NCI-H1417 (cell line): ENCODE results near the gene DLGAP3.

Experiments
- DNase-seq, 3 experiments: peaks; one replicate each; lab custom pipeline; 2025; lab: John Stamatoyannopoulos, UW

Gene DLGAP3

GRCh38 chr1:34929853-34930701, 627 bp upstream of the DLGAP3 start:
- DNase-seq, result peak in 2 of 3 experiments; percentile 72 to 81

- DNase-seq, result peak in 2 of 3 experiments; percentile 65 to 68
Measured at GRCh38 chr1:34928699-34929496, 552 bp downstream of the DLGAP3 start.

- DNase-seq, result peak in 2 of 3 experiments; percentile 42 to 52
Measured at GRCh38 chr1:34928066-34928696, 1.3 kb downstream of the DLGAP3 start.

DNA sequence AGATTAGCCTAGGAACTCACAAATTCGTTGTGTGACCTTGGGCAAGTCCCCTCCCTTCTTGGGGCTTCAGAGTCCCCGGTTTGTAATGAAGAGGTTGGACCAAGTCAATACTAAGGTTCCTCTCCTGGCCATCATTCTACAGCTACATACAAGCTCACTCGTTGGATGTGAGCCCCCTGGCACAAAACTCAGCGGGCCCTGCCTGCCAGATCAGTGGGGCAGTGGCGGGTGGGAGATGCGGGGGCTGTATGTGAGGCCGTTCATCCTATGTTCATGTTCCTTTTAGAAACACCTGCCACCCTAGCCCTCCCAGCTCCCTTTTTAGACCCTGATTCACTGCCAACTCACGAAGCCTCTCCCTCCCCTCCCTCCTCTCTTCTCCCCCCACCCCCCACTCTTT, 2.1 kb downstream of the DLGAP3 start:
- no peak for DNase-seq

DNA sequence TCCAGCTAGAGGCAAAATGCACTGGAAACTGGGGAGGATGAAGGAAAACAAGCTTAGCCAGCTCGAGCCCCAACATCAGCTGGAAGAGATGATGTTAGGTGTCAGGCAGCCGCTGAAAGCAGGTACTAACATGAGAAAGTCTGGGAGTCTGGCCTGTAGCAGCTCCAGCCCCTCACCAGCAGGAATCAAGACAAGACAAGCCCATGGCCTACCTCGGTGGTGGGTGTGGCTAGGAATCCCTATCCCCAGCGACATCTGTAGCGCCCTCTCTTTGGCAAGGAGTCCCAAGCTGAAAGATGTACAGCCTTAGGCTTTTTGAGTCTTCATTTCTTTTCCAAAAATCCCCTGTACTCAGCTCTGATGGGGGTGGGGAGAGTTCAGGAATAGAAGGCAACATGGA, 2.6 kb downstream of the DLGAP3 start:
- no peak for DNase-seq

DNA sequence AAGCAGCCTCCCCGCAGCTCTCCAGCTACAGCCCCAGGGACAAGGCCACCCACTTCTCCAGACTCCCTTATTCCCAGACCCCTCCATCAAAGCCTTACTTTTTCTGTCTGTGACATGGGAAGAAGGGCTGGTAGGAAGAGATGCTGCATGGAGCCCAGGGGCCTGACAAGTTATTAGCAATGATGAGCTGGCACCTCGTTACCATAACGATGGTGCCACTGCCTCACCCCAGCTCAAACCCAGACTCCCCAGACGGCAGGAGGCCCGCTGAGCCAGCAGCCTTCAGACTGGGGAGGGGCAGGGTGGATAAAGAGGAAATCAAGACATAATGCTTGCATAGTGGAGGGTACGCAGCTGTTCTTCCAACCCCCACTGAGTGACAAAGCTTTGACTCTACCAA, 3.3 kb downstream of the DLGAP3 start:
- DNase-seq, result no peak

- no peak for DNase-seq
Measured at GRCh38 chr1:34925730-34926129, 3.7 kb downstream of the DLGAP3 start.

GRCh38 chr1:34924759-34925555, 4.5 kb downstream of the DLGAP3 start:
- no peak for DNase-seq

DNA sequence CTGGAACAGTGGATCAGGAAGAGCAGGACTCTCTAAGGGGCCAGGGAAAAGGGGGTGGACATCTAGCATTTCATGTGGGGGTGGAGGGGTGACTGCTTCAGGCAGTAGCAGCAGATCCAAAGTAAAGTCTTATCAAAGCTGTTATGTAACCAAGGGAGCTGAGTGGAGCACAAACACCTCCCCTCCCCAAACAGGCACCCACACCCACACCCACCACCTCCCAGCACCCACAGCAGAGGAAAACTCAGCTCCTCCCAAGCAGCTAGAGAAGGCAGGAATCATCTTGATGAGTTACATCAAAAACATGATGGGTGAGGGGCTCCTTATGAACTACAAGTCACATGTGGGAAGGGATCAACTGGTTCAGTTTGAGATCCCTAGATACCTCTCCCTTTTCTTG, 6.0 kb downstream of the DLGAP3 start:
- no peak for DNase-seq

GRCh38 chr1:34918977-34919561, 10.4 kb downstream of the DLGAP3 start:
- DNase-seq, result peak in 2 of 3 experiments; percentile 58 to 77

DNA sequence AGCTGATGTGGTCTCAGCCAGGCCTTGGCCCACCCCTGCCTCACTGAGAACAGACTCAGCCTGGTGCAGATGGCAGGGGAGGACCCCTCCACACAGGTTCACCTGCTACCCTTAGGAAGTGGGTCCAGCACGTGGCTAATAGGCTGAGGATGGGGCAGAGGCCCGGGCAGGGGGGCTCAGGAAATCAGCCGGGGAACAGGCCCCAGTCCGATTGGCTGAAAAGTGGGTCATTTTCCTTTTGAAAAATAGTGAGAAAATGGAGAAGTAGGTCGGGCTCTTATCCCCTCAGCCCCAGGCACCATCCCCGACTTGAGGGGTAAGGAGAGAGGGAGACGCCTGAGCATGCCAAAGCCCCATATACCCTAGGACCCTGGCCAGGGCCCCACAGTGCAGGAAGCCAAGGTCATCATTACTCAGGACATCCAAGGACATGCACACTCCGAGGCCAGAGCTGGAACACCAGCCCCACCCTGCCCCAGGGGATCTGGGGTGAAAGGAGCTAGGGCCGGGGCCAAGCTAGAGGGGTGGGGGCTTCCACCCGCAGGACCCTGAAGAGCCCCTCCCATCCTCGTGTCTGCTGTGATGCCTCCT, 11.0 kb downstream of the DLGAP3 start:
- no peak for DNase-seq

DNA sequence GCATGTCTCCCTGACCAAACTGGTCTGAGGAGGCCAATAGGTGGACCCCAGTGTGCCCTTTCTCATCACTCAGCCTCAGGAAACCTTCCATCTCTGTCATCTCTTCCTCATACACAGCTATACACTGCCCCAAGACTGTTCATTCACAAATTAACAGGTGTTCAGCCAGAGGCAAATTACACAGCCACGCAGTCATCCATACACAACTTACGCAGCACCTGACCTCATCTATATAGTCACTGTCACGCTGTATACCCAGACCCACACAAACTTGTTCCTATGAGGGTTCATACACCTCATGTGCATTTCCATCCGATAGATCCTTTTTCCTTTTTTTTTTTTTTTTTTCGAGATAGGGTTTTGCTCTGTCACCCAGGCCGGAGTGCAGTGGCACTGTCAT, 12.4 kb downstream of the DLGAP3 start:
- no peak for DNase-seq

DNA sequence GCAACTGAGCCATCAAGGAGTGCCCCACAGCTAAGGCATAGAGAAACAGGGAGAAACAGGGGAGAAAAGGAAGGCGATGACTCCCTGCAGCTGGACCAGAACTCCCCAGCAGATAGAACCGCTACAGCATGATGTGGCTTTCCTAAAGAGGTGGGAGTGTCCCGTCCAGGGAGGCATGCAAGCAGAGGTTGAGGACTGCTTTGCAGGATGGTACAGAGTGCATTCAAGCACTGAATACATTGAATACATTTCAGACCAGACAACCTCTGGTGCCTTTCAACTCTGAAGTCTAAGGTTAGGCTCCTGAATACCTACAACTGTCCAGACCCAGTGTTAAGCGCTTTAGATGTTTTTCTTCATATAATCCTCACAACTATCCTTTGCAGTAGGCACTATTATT, 13.3 kb downstream of the DLGAP3 start:
- no peak for DNase-seq

- DNase-seq, result peak in 1 of 3 experiments; percentile 21
Measured at GRCh38 chr1:34915521-34915920, 13.9 kb downstream of the DLGAP3 start.

DNA sequence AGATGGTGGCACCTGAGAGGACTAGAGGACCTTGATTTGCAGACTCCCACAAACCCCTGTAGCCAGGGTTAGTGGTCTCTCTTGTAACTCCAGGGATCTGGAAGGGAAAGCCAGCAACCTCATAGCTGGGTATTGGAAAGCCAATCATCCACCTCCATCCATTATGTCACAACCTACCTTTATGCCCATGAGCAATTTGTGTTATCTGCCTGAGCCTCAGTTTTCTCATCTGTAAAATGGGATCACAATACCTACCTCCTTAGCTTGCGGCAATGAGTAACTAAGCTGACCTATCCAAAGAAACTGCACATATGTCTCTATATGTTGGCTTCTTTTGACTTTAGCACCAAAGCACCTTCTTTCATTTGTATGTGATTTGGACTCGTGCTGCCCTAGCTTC, 14.5 kb downstream of the DLGAP3 start:
- no peak for DNase-seq

DNA sequence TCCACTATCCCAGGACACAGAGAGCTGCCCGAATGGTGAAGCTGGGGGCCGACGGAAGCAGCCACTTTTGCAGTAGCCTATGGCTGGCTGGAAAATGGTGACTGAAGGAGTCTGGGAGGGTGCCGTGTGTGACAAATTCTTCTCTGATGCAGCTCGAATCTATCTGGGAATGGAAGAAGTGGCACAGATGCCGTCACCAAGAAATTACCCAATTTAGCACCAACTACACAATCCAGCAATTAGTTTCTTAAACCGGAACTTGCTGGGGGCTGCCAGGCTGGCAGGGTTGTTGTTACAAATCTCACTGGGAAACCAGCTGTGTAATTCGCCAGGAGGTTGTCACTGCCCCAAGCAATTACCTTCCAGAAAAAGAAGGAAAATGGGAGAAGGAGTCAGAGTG, 18.0 kb downstream of the DLGAP3 start:
- DNase-seq, result no peak

- no peak for DNase-seq
Measured at GRCh38 chr1:34910425-34910824, 19.0 kb downstream of the DLGAP3 start.

DNA sequence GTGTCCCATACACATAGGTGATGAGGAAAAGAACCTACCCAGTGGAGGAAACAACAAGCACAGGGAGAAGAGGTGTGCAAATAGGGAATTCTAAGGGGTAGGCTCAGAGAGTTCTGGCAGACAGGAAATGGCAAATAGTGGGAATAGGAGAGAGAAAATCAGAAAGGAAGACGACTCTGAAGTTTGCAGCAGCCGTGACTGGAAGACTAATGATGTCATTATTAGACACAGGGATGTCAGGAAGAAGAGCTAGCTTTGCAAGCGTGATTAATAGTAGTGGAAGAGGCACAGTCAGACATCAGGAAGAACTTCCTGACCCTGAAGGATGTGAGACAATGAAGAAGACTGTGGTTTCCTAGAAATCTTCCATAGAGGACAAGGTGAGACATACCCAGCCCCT, 21.1 kb downstream of the DLGAP3 start:
- DNase-seq, result no peak

DNA sequence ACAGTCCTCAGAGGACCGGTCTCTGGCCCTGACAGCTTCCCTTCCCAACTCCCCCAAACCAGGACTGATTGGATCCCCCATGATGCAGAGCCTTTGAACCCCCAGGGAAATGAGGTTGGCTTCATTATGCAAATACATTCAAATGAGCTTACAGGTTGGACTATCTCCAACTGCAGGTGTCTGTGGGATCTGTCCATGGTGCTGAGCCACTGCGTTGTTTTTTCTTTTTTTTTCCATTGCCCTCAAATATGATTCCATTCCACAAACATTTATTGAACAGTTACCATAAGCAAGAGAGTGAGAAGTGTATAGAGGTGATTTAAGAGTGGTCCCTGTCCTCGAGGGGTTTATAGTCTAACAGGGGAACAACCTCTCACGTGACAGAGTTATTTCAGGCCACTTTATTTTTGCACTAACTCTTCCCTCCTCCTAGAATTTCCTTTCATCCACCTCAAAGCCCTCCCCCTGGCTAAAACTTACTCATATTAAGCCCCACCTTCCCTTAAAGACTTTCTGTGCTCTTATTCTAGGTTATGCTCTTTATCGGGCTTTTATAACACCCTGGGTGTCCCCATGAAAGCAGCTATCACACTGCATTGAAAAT, 21.9 kb downstream of the DLGAP3 start:
- no peak for DNase-seq

DNA sequence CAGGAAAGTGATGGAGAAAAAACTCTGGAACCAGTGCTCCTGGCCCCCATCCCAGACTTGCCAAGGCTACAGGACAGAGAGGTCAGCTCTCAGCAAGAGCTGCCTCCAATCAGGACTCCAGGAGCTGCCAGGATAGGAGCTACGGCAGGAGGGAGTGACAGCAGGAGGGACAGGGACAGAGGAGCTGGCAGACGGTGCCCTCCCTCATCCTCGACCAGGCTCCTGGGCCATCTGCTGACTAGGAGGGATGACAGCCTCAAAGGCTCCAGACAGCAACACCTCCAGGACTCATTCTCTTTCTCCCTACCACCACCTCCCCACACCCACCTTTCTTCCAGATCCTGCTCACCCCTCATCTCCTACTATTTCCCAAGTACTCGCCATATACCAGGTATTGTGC, 22.7 kb downstream of the DLGAP3 start:
- DNase-seq, result no peak

DNA sequence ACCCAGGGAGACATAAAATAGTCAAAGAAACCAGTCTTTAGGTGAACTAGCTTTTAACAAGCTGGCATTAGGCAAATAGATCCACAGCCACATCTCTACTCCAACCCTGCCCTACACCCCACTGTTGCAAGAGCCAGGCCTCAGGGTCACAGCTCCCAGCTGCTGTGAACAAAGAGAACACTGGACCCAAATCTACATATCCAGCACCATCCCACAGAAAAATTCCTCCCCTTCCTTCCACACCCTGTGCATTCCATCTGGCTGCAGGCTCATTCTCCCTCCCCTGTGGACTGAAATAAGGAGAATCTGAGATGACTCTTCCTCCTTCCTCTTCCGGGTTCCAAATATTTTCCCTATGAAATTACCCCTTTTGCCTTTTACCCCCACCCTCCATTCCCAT, 23.2 kb downstream of the DLGAP3 start:
- DNase-seq, result no peak
